ENCODE measurements around the gene RHOBTB3. TPM values are rescaled to one million over a fixed set of nuclear protein-coding genes. Genes with fewer than 3 reads are reported as not detected.
A peak's percentile ranks its signal among the peaks of the same experiment; 100 is the strongest.

Gene RHOBTB3
- total and polyA plus RNA-seq, 4 donors = 10.5 to 59.8 (median 39.8) TPM

DNA sequence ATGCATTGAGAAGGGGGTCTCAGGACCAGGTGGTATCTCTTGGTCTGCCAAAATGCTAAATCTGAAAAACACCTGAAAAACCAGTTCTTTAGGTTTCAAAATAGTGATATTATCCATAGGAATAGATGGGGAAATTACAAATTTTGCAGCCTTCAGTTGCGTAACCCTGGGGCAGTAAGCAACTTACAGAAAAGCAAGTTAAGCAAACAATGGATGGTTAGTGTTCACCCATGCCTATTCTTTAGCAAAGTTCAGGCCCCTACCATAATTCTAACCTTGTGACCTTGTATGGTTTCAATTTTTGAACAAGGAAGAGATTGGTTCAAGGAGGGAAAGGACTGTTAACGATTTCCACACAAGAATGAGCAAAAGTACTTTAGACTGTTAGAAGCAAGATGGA, 66.9 kb downstream of the RHOBTB3 start:
- no peak for DNase-seq (ENCODE audit: low spot score)
- H3K36me3 ChIP-seq (ENCODE audit: control insufficient read depth in 4 of 4, insufficient read depth in 3 of 4, low read depth in 1 of 4, low read length in 3 of 4) = peaks cover 0 to 11% (median 1%) of the 10 kb centered on the region in 4 donors
- peaks cover 7 to 25% (median 20%) of the 10 kb centered on the region in 4 donors for H3K4me1 ChIP-seq (ENCODE audit: control insufficient read depth in 4 of 4, insufficient read depth in 4 of 4, low read length in 3 of 4)
- no peak for TF ChIP-seq TAF1 (conservative IDR thresholded peaks at IDR 0.05)
- TF ChIP-seq GABPA (IDR thresholded peaks at IDR 0.05 in 1 of 2, conservative IDR thresholded peaks at IDR 0.05 in 1 of 2) = no peak
- TF ChIP-seq ATF3 (IDR thresholded peaks at IDR 0.05) = no peak
- WGBS = 96% methylated on average over 2 of the region's 2 CpGs
- H3K4me3 ChIP-seq (ENCODE audit: low read depth in 1 of 3, low read length in 3 of 3) = no peak overlapping the region
- no peak overlapping the region for H3K9ac ChIP-seq (ENCODE audit: low read depth in 1 of 2, low read length in 2 of 2)
- no peaks in the 10 kb centered on the region for H3K9me3 ChIP-seq (ENCODE audit: control insufficient read depth in 4 of 4, low read length in 3 of 4)
- H3K27me3 ChIP-seq (ENCODE audit: control insufficient read depth in 4 of 4, insufficient read depth in 4 of 4, low read length in 3 of 4) = no peaks in the 10 kb centered on the region
- H3K27ac ChIP-seq (ENCODE audit: low read depth in 1 of 2, low read length in 2 of 2) = no peak overlapping the region

GRCh38 chr5:95798545-95798944, 67.4 kb downstream of the RHOBTB3 start:
- H3K27me3 ChIP-seq (ENCODE audit: control insufficient read depth in 4 of 4, insufficient read depth in 4 of 4, low read length in 3 of 4) = no peaks in the 10 kb centered on the region
- no peaks in the 10 kb centered on the region for H3K9me3 ChIP-seq (ENCODE audit: control insufficient read depth in 4 of 4, low read length in 3 of 4)
- H3K4me1 ChIP-seq (ENCODE audit: control insufficient read depth in 4 of 4, insufficient read depth in 4 of 4, low read length in 3 of 4) = peaks cover 7 to 30% (median 25%) of the 10 kb centered on the region in 4 donors
- no peak overlapping the region for H3K4me3 ChIP-seq (ENCODE audit: low read depth in 1 of 3, low read length in 3 of 3)
- no peak for TF ChIP-seq JUND (IDR thresholded peaks at IDR 0.05)
- TF ChIP-seq MAX (IDR thresholded peaks at IDR 0.05) = no peak
- no peak for TF ChIP-seq RXRA (IDR thresholded peaks at IDR 0.05)
- TF ChIP-seq RAD21 (IDR thresholded peaks at IDR 0.05) = no peak
- TF ChIP-seq FOXA1 (IDR thresholded peaks at IDR 0.05) = no peak
- TF ChIP-seq GABPA (IDR thresholded peaks at IDR 0.05 in 1 of 2, conservative IDR thresholded peaks at IDR 0.05 in 1 of 2) = no peak
- no peak for TF ChIP-seq FOXA2 (IDR thresholded peaks at IDR 0.05)
- H3K9ac ChIP-seq (ENCODE audit: low read depth in 1 of 2, low read length in 2 of 2) = no peak overlapping the region
- H3K36me3 ChIP-seq (ENCODE audit: control insufficient read depth in 4 of 4, insufficient read depth in 3 of 4, low read depth in 1 of 4, low read length in 3 of 4) = peaks cover 0 to 6% (median 1%) of the 10 kb centered on the region in 4 donors
- no peak overlapping the region for H3K27ac ChIP-seq (ENCODE audit: low read depth in 1 of 2, low read length in 2 of 2)
- no peak for DNase-seq (ENCODE audit: low spot score)

- DNase-seq (ENCODE audit: low spot score) = no peak
These were observed 68.2 kb downstream of the RHOBTB3 start for GRCh38 chr5:95799191-95799835.

GRCh38 chr5:95800553-95800952, 69.4 kb downstream of the RHOBTB3 start:
- 62% methylated on average over 3 of the region's 3 CpGs for WGBS
- no peaks in the 10 kb centered on the region for H3K36me3 ChIP-seq (ENCODE audit: control insufficient read depth in 4 of 4, insufficient read depth in 3 of 4, low read depth in 1 of 4, low read length in 3 of 4)
- H3K9ac ChIP-seq (ENCODE audit: low read depth in 1 of 2, low read length in 2 of 2) = no peak overlapping the region
- peak overlapping the region in 1 of 2 donors; percentile 52 for H3K27ac ChIP-seq (ENCODE audit: low read depth in 1 of 2, low read length in 2 of 2)
- H3K4me3 ChIP-seq (ENCODE audit: low read depth in 1 of 3, low read length in 3 of 3) = no peak overlapping the region
- DNase-seq (ENCODE audit: low spot score) = no peak
- H3K9me3 ChIP-seq (ENCODE audit: control insufficient read depth in 4 of 4, low read length in 3 of 4) = no peaks in the 10 kb centered on the region
- TF ChIP-seq RXRA (IDR thresholded peaks at IDR 0.05) = peak in 1 of 2 donors; percentile 55
- TF ChIP-seq HNF4A (conservative IDR thresholded peaks at IDR 0.05) = peak; percentile 33 to 65
- no peak for TF ChIP-seq ATF3 (IDR thresholded peaks at IDR 0.05)
- no peaks in the 10 kb centered on the region for H3K27me3 ChIP-seq (ENCODE audit: control insufficient read depth in 4 of 4, insufficient read depth in 4 of 4, low read length in 3 of 4)
- H3K4me1 ChIP-seq (ENCODE audit: control insufficient read depth in 4 of 4, insufficient read depth in 4 of 4, low read length in 3 of 4) = peaks cover 7 to 44% (median 38%) of the 10 kb centered on the region in 4 donors

More at GRCh38 chr5:95799191-95799835, 68.2 kb downstream of the RHOBTB3 start:
- WGBS = 92% methylated on average over 4 of the region's 4 CpGs
- Histone ChIP-seq H3K4me3 (ENCODE audit: low read depth in 1 of 3, low read length in 3 of 3) (no peak overlapping the region), H3K27me3 (ENCODE audit: control insufficient read depth in 4 of 4, insufficient read depth in 4 of 4, low read length in 3 of 4) (no peaks in the 10 kb centered on the region), H3K9ac (ENCODE audit: low read depth in 1 of 2, low read length in 2 of 2) (no peak overlapping the region), H3K9me3 (ENCODE audit: control insufficient read depth in 4 of 4, low read length in 3 of 4) (no peaks in the 10 kb centered on the region), H3K36me3 (ENCODE audit: control insufficient read depth in 4 of 4, insufficient read depth in 3 of 4, low read depth in 1 of 4, low read length in 3 of 4) (peaks cover 0 to under 1% (median 0%) of the 10 kb centered on the region in 4 donors), H3K4me1 (ENCODE audit: control insufficient read depth in 4 of 4, insufficient read depth in 4 of 4, low read length in 3 of 4) (peaks cover 7 to 36% (median 32%) of the 10 kb centered on the region in 4 donors), H3K27ac (ENCODE audit: low read depth in 1 of 2, low read length in 2 of 2) (no peak overlapping the region)
- TF ChIP-seq YY1 (IDR thresholded peaks at IDR 0.05) = no peak
- TF ChIP-seq HNF4A (conservative IDR thresholded peaks at IDR 0.05) = peak in 1 of 2 donors; percentile 5
